ENCODE results near the gene NPLOC4.

The NPLOC4 gene

DNA sequence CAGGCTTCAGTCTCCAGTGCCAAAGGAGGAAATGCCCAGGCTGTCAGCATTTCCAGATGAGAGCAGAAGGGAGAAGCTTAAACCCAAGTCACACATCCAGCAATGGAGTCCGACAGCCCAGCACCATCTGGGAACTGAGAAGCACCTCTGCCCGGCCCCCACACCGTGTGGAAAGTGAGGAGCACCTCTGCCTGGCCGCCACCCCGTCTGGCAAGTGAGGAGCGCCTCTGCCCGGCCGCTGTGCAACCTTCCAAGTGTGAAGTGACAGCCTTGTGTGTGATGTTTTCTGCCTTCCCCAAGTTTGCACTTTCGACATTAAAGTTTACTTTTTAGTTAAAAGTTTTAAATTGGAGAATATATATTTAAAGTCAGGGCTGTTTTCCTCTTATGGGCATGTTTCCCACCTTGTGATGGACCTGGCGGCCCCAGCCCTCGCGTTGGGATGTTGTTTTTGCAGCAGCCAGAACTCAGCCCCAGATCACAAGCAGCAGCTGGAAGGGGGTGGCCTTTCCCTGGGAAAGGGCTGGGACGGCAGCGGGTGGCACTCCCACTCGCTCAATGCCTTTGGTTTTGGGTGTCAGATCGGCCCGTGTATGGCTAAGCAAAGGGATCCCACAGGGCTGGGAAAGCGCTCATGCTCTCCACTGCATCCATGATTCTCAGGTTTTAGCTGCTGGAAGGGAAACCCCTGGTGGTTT lies 36.8 kb upstream of the NPLOC4 start:
- no peaks in the 10 kb centered on the region for H3K4me1 ChIP-seq (ENCODE audit: control insufficient read depth, insufficient read depth, low read length)
- no peak overlapping the region for H3K9ac ChIP-seq (ENCODE audit: low read depth, low read length)
- H3K4me3 ChIP-seq (ENCODE audit: low read depth, low read length) = no peak overlapping the region
- peaks cover 38% of the 10 kb centered on the region for H3K36me3 ChIP-seq (ENCODE audit: control insufficient read depth, insufficient read depth, low read length)
- no peaks in the 10 kb centered on the region for H3K27me3 ChIP-seq (ENCODE audit: control insufficient read depth, insufficient read depth, low read length)
- H3K9me3 ChIP-seq (ENCODE audit: control insufficient read depth, insufficient read depth, low read length) = no peaks in the 10 kb centered on the region

DNA sequence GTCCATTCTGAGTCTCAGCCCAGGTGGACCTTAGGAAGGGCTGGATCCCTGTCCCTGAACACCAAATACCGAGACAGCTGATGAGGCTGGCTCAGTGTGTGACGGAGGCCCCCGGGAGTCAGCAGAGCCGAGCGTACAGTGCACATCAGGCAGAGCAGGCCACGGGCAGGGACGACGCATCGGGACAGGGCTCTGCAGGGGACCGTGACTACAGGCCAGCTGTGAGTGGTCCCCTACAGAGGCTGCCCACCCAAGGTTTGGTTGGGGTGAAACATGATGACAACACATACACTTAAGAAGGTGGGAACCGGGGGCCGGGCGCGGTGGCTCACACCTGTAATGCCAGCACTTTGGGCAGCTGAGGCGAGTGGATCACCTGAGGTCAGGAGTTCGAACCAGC lies 36.0 kb upstream of the NPLOC4 start:
- Histone ChIP-seq H3K4me1 (ENCODE audit: control insufficient read depth, insufficient read depth, low read length) (no peaks in the 10 kb centered on the region), H3K9me3 (ENCODE audit: control insufficient read depth, insufficient read depth, low read length) (no peaks in the 10 kb centered on the region), H3K27me3 (ENCODE audit: control insufficient read depth, insufficient read depth, low read length) (no peaks in the 10 kb centered on the region), H3K9ac (ENCODE audit: low read depth, low read length) (no peak overlapping the region), H3K4me3 (ENCODE audit: low read depth, low read length) (no peak overlapping the region), H3K36me3 (ENCODE audit: control insufficient read depth, insufficient read depth, low read length) (peaks cover 39% of the 10 kb centered on the region)

GRCh38 chr17:81672504-81672903 lies 35.6 kb upstream of the NPLOC4 start:
- Histone ChIP-seq H3K36me3 (ENCODE audit: control insufficient read depth, insufficient read depth, low read length) (peaks cover 39% of the 10 kb centered on the region), H3K4me3 (ENCODE audit: low read depth, low read length) (no peak overlapping the region), H3K27me3 (ENCODE audit: control insufficient read depth, insufficient read depth, low read length) (no peaks in the 10 kb centered on the region), H3K9ac (ENCODE audit: low read depth, low read length) (no peak overlapping the region), H3K9me3 (ENCODE audit: control insufficient read depth, insufficient read depth, low read length) (no peaks in the 10 kb centered on the region), H3K4me1 (ENCODE audit: control insufficient read depth, insufficient read depth, low read length) (no peaks in the 10 kb centered on the region)

GRCh38 chr17:81667754-81668153 lies 30.8 kb upstream of the NPLOC4 start:
- Histone ChIP-seq H3K4me3 (ENCODE audit: low read depth, low read length) (peak overlapping the region; percentile 35), H3K4me1 (ENCODE audit: control insufficient read depth, insufficient read depth, low read length) (peaks cover 4% of the 10 kb centered on the region), H3K27me3 (ENCODE audit: control insufficient read depth, insufficient read depth, low read length) (no peaks in the 10 kb centered on the region), H3K9me3 (ENCODE audit: control insufficient read depth, insufficient read depth, low read length) (no peaks in the 10 kb centered on the region), H3K9ac (ENCODE audit: low read depth, low read length) (no peak overlapping the region), H3K36me3 (ENCODE audit: control insufficient read depth, insufficient read depth, low read length) (peaks cover 43% of the 10 kb centered on the region)

GRCh38 chr17:81666342-81667191 lies 29.7 kb upstream of the NPLOC4 start, which contains the start of the genes CCDC137 and OXLD1:
Gene CCDC137, plus strand, starts transcription at chr17:81666737. Its CDS starts 30 bp downstream, at chr17:81666767.
Gene OXLD1, minus strand, starts transcription at chr17:81666605. Its CDS starts 28 bp downstream, at chr17:81666577.
- peak within 1 kb of the TSS; percentile 96 for H3K4me3 ChIP-seq (ENCODE audit: low read depth, low read length)
- H3K9me3 ChIP-seq (ENCODE audit: control insufficient read depth, insufficient read depth, low read length) = no peaks in the 10 kb centered on the region
- H3K27me3 ChIP-seq (ENCODE audit: control insufficient read depth, insufficient read depth, low read length) = no peaks in the 10 kb centered on the region
- H3K36me3 ChIP-seq (ENCODE audit: control insufficient read depth, insufficient read depth, low read length) = peaks cover 31% of the 10 kb centered on the region
- H3K4me1 ChIP-seq (ENCODE audit: control insufficient read depth, insufficient read depth, low read length) = peaks cover 4% of the 10 kb centered on the region
- H3K9ac ChIP-seq (ENCODE audit: low read depth, low read length) = peak within 1 kb of the TSS; percentile 89

- Histone ChIP-seq H3K4me1 (ENCODE audit: control insufficient read depth, insufficient read depth, low read length) (peaks cover 4% of the 10 kb centered on the region), H3K27me3 (ENCODE audit: control insufficient read depth, insufficient read depth, low read length) (no peaks in the 10 kb centered on the region), H3K9me3 (ENCODE audit: control insufficient read depth, insufficient read depth, low read length) (no peaks in the 10 kb centered on the region), H3K9ac (ENCODE audit: low read depth, low read length) (peak overlapping the region; percentile 89), H3K4me3 (ENCODE audit: low read depth, low read length) (peak overlapping the region; percentile 96), H3K36me3 (ENCODE audit: control insufficient read depth, insufficient read depth, low read length) (peaks cover 25% of the 10 kb centered on the region)
These were observed 29.1 kb upstream of the NPLOC4 start for GRCh38 chr17:81666092-81666341.

DNA sequence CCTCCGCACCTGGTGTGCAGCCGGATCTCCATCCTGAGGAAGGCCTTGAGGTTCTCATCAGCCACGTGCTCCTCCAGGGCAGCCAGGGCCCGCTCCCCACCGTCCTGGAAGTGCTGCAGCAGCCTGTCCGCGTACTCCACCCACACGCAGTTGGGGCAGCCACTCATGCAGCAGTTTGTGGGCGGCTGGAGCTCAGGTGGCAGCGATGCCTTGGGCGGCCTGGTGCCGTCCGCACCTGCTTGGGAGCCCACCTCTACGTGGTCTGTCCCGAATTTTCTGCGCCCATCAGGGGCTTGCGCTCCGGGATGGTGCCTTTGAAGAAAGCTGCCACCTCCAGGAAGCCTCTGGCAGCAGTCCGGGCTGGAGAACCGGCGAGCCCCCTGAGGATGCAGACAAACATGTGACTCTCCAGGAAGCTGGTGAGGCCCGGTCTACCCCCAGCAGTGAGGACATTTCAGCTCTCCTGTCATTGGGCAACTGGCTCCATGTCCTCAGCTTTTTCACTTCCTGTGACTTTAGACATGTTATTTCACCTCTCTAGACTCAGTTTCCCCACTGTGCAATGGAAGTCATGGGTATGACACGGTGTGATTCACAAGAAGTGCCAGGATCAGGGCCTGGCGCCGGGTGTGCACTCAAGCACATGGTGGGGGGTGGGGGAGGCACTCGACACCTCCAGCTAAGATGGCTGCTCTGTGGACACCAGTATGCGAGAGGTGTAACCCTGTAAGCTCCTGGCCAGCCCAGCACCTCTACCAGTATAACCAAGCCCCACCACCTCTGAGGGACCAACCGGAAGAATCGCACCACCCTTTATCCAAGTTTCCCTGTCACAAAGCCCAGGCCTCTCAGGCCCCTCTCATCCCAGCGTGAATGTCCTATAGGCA lies 28.5 kb upstream of the NPLOC4 start:
- H3K9ac ChIP-seq (ENCODE audit: low read depth, low read length) = peak overlapping the region; percentile 89
- H3K4me1 ChIP-seq (ENCODE audit: control insufficient read depth, insufficient read depth, low read length) = peaks cover 4% of the 10 kb centered on the region
- peak overlapping the region; percentile 96 for H3K4me3 ChIP-seq (ENCODE audit: low read depth, low read length)
- H3K36me3 ChIP-seq (ENCODE audit: control insufficient read depth, insufficient read depth, low read length) = peaks cover 24% of the 10 kb centered on the region
- H3K9me3 ChIP-seq (ENCODE audit: control insufficient read depth, insufficient read depth, low read length) = no peaks in the 10 kb centered on the region
- H3K27me3 ChIP-seq (ENCODE audit: control insufficient read depth, insufficient read depth, low read length) = no peaks in the 10 kb centered on the region

DNA sequence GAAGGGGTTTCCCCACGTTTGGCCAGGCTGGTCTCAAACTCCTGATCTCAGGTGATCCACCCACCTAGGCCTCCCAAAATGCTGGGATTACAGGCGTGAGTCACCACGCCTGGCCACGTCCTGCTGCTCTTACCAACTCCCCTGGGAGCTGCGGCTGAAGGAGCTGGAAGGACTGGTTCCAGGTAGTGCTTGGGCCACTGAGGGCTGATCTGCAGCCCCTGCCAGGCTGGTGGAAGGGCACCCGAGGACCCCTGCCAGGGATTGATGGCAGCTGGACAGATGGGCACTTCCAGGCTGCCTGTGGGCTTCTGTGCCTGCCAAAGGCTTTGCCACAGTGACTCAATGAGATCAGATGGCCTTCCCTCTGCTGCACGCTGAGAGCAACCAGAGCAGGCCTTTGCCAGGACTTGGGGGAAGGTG lies 27.1 kb upstream of the NPLOC4 start:
- H3K4me1 ChIP-seq (ENCODE audit: control insufficient read depth, insufficient read depth, low read length) = peaks cover 4% of the 10 kb centered on the region
- no peak overlapping the region for H3K9ac ChIP-seq (ENCODE audit: low read depth, low read length)
- no peak overlapping the region for H3K4me3 ChIP-seq (ENCODE audit: low read depth, low read length)
- H3K36me3 ChIP-seq (ENCODE audit: control insufficient read depth, insufficient read depth, low read length) = peaks cover 12% of the 10 kb centered on the region
- no peaks in the 10 kb centered on the region for H3K9me3 ChIP-seq (ENCODE audit: control insufficient read depth, insufficient read depth, low read length)
- no peaks in the 10 kb centered on the region for H3K27me3 ChIP-seq (ENCODE audit: control insufficient read depth, insufficient read depth, low read length)

GRCh38 chr17:81662002-81662401 lies 25.1 kb upstream of the NPLOC4 start:
- Histone ChIP-seq H3K36me3 (ENCODE audit: control insufficient read depth, insufficient read depth, low read length) (peaks cover 8% of the 10 kb centered on the region), H3K4me3 (ENCODE audit: low read depth, low read length) (no peak overlapping the region), H3K9me3 (ENCODE audit: control insufficient read depth, insufficient read depth, low read length) (no peaks in the 10 kb centered on the region), H3K9ac (ENCODE audit: low read depth, low read length) (no peak overlapping the region), H3K4me1 (ENCODE audit: control insufficient read depth, insufficient read depth, low read length) (peaks cover 4% of the 10 kb centered on the region), H3K27me3 (ENCODE audit: control insufficient read depth, insufficient read depth, low read length) (no peaks in the 10 kb centered on the region)

DNA sequence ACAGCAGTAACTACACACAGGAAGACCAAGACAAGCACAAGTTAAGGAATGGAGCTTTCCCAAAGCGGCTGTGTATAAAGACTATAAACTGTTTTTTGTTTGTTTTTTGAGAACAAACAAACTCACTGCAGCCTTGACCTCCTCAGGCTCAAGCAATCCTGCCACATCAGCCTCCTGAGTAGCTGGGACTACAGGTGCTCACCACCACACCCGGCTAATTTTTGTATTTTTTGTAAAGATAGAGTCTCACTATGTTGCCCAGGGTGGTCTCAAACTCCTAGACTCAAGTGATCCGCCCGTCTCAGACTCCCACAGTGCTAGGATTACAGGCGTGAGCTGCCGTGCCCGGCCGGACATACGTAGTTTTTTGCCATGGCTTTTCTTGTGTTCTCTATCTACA lies 23.5 kb upstream of the NPLOC4 start:
- H3K9me3 ChIP-seq (ENCODE audit: control insufficient read depth, insufficient read depth, low read length) = no peaks in the 10 kb centered on the region
- no peak overlapping the region for H3K9ac ChIP-seq (ENCODE audit: low read depth, low read length)
- peaks cover under 1% of the 10 kb centered on the region for H3K4me1 ChIP-seq (ENCODE audit: control insufficient read depth, insufficient read depth, low read length)
- H3K36me3 ChIP-seq (ENCODE audit: control insufficient read depth, insufficient read depth, low read length) = peaks cover 8% of the 10 kb centered on the region
- no peaks in the 10 kb centered on the region for H3K27me3 ChIP-seq (ENCODE audit: control insufficient read depth, insufficient read depth, low read length)
- H3K4me3 ChIP-seq (ENCODE audit: low read depth, low read length) = no peak overlapping the region

- no peaks in the 10 kb centered on the region for H3K27me3 ChIP-seq (ENCODE audit: control insufficient read depth, insufficient read depth, low read length)
- no peaks in the 10 kb centered on the region for H3K4me1 ChIP-seq (ENCODE audit: control insufficient read depth, insufficient read depth, low read length)
- no peak overlapping the region for H3K9ac ChIP-seq (ENCODE audit: low read depth, low read length)
- peaks cover 2% of the 10 kb centered on the region for H3K36me3 ChIP-seq (ENCODE audit: control insufficient read depth, insufficient read depth, low read length)
- H3K9me3 ChIP-seq (ENCODE audit: control insufficient read depth, insufficient read depth, low read length) = no peaks in the 10 kb centered on the region
- H3K4me3 ChIP-seq (ENCODE audit: low read depth, low read length) = no peak overlapping the region
These were observed 22.1 kb upstream of the NPLOC4 start for GRCh38 chr17:81659038-81659437.

All from iPS-15b (cell line).